Measurements from ENCODE around the gene NUP160. TPM values are rescaled to one million over a fixed set of nuclear protein-coding genes. Genes with fewer than 3 reads are reported as not detected.

NUP160 gene
- 21.7 and 28.5 TPM in 2 replicates for total RNA-seq

DNA sequence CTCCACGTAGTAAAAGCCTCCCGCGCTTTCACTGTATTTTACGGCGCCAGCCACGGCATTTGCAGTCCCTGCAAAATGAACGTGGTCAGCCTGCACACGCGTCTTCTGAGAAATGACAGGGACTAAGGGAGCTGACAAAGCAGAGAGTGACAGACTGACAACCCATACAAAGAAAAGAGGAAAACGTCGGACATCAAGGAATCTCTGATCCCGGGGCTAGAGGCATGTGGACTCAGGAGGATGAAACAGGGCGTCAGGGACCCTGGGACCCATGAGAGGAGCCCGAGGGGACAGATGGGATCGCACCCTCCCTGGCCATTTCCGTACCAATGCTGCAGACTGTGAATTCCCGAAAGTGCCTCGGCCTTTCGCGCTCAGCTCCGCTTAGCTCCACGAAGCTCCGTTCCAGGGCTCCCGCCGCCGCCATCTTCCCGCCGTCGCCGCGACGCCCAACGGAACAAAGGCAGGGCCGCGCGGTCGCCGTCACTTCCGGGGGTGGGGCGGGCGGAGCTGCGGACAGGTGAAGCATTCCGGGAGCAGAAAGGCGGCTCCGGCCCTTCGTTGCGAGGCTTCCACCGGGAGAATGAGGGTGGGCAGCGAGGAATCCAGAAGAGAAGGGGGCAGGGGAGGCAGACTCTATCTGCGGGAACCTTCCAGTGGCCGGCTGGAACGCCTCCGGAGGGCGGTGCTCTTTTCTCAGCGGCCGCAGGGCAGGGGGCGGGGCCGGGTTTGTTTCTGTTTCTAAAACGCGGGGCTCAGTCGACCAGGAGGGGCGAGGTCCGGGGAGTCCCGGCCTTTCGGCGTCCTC, at the start of gene NUP160:
Gene NUP160 (minus strand): TSS at position 459 of the 808 bp plus-strand sequence. CDS start 32 bp downstream, at position 427.

Other genes with a start within 250 kb of the NUP160 start
- 59.4 and 80.4 TPM in 2 replicates for gene MTCH2, start 205.8 kb downstream of the NUP160 start, total RNA-seq
- gene AGBL2, start 133.0 kb downstream of the NUP160 start, total RNA-seq = 0.09 and 0.36 TPM in 2 replicates
- gene FNBP4, start 81.0 kb downstream of the NUP160 start, total RNA-seq = 40.8 and 62.5 TPM in 2 replicates
- gene PTPRJ, start 132.2 kb upstream of the NUP160 start, total RNA-seq = 6.0 and 11.8 TPM in 2 replicates